Activated CD4-positive, alpha-beta T cell treated with anti-CD3 and anti-CD28 coated beads, Interleukin-2, amount 10 ng/mL, durations not matched to agents 24 days and 14 days (primary cell): ENCODE data around the gene EZH2. TPM values are rescaled to one million over a fixed set of nuclear protein-coding genes. Genes with fewer than 3 reads are reported as not detected.

Experiments
- DNase-seq: peaks from one replicate; pipeline ENCODE4 v3.0.0; 2022
- H3K27ac Mint-ChIP-seq: one replicate; pipeline ENCODE4 v1.8.0; 2022; ENCODE audit warnings: mild to moderate bottlenecking, mixed read lengths
- H3K27me3 Mint-ChIP-seq: one replicate; pipeline ENCODE4 v1.8.0; 2022; ENCODE audit warnings: mixed read lengths
- H3K36me3 Mint-ChIP-seq: one replicate; pipeline ENCODE4 v1.8.0; 2022; ENCODE audit warnings: low read depth, mild to moderate bottlenecking, mixed read lengths
- H3K4me1 Mint-ChIP-seq: one replicate; pipeline ENCODE4 v1.8.0; 2021; ENCODE audit warnings: mixed read lengths
- H3K4me3 Mint-ChIP-seq: one replicate; pipeline ENCODE4 v1.8.0; 2022; ENCODE audit warnings: mild to moderate bottlenecking, moderate library complexity, mixed read lengths
- H3K9me3 Mint-ChIP-seq: one replicate; pipeline ENCODE4 v1.8.0; 2021; ENCODE audit warnings: mixed read lengths
- intact Hi-C: fragments of 100-400 bp; cut with micrococcal nuclease; formaldehyde crosslinking; loops from one replicate; pipeline ENCODE4 v1.15.1; 2023
- total RNA-seq: library from RNA; stranded (reverse); gene quantifications from 2 replicates; pipeline ENCODE4 v1.2.3, GENCODE V29; 2022

EZH2 gene
- total RNA-seq, 1 donor from 2014 or later, result 126 TPM

DNA sequence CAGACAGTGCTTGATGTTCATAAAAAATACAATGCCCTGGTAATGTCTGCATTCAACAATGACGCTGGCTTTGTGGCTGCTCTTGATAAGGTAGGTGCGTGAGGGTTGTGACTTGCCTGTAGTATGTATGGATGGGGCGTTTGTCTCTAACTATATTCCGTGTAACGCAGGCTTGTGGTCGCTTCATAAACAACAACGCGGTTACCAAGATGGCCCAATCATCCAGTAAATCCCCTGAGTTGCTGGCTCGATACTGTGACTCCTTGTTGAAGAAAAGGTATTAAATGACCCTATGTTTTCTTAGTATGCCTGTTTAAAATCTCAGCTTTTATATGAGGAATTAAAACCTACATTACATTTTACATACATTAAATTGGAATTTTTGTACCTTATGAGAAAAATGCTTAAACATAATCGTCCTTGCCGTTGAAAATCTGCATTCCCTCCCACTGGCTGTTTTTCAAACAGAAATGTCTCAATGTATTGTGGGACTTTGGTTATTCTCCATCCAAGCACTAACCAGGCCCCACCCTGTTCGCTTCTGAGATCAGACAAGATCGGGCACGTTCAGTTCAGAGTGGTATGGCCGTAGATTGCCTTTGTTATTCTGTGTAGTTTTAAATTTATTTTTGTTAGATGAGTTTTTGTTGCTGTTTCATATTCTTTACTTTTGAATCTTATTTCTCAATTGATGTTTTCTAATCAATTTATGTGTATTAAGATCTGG is 100.1 kb downstream of the EZH2 start:
- no peak overlapping the region for H3K27ac Mint-ChIP-seq
- H3K4me3 Mint-ChIP-seq, result no peak overlapping the region
- no peaks in the 10 kb centered on the region for H3K4me1 Mint-ChIP-seq
- no peak for DNase-seq
- intact Hi-C loops, result no loop called here
- no peaks in the 10 kb centered on the region for H3K27me3 Mint-ChIP-seq
- H3K9me3 Mint-ChIP-seq, result no peaks in the 10 kb centered on the region
- peaks cover 53% of the 10 kb centered on the region for H3K36me3 Mint-ChIP-seq

DNA sequence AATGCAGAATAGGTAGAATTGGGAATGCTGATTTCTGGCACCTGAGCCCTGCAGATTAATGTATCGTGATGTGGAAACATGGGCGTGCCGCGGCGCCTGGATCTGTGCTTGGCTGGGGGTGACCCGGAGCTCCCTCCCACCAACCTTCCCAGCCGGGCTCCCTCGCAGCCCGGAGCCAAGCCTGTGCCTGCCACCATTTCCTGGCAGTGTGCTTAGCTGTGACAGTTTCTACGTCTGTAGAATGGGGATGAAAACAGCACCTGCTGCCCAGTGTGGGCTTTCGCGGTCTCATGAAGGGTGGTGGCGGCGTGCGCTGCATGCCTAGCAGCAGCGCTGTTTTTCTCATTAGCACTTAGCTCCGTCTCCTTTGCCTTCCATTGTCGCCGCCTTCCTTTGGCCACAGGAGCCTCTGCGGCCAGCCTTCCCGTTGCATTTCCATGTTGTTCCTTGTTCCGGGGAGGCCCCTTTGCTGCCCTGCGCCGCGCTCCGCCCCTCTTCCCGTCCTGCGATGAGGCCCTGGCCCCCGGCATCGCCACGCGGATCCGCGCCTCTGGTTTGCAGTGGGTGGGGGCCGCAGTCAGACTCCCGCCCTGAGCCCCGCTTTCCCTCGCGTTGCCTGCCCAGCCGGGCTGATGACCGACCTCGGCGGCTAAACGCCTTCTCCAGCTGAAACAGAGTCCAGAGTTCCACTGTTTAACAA is 101.2 kb downstream of the EZH2 start:
- intact Hi-C loops, result no loop called here
- no peak overlapping the region for H3K4me3 Mint-ChIP-seq
- DNase-seq, result no peak
- H3K27ac Mint-ChIP-seq, result no peak overlapping the region
- no peaks in the 10 kb centered on the region for H3K9me3 Mint-ChIP-seq
- peaks cover 51% of the 10 kb centered on the region for H3K36me3 Mint-ChIP-seq
- H3K27me3 Mint-ChIP-seq, result no peaks in the 10 kb centered on the region
- H3K4me1 Mint-ChIP-seq, result no peaks in the 10 kb centered on the region

DNA sequence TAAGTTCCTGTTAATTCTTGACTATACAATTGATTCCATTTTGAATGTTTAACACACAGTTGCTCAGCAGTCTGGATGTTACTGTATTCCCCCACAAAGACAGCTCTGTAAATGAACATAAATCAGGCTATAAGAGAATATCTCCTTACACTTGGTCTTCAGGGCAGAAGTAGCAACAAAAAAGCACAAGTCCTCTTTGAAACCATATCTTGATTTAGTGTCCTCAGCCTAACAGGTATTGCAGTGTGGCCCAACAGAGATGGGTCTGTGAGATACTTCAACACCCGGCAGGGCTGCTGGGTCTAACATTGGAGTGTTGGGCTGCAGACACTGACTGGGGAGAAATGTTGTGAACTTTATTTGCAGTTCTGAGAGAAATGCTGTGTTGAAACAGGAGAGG is 109.6 kb downstream of the EZH2 start:
- no peak overlapping the region for H3K4me3 Mint-ChIP-seq
- H3K9me3 Mint-ChIP-seq, result no peaks in the 10 kb centered on the region
- H3K36me3 Mint-ChIP-seq, result peaks cover 41% of the 10 kb centered on the region
- no peaks in the 10 kb centered on the region for H3K27me3 Mint-ChIP-seq
- intact Hi-C loops, result loop anchor here (10.0 kb wide), 1 partner anchor 200 kb away; no protein-coding TSS in a partner anchor
- no peak for DNase-seq
- H3K4me1 Mint-ChIP-seq, result peaks cover 19% of the 10 kb centered on the region
- peak overlapping the region; percentile 31 for H3K27ac Mint-ChIP-seq

DNA sequence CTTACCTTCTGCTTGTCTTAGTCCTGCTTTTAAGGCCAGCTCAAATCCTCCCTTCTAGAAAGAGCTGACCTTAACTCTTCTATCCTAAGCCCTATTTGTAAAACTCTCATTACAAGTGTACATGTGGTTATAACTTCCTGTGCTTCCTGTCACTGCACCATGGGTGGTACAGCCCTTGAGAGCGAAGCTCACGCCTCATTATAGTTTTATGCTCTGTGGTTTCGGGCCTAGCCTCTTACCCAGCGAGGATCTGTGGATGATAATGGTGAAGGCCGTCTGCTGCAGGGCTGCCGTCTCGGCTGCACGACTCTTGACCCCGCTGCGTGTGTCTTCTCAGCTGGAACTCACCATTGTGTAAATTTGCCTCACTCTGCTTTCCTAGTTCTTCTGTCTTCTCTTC is 110.8 kb downstream of the EZH2 start:
- H3K4me1 Mint-ChIP-seq, result peaks cover 19% of the 10 kb centered on the region
- DNase-seq, result peak; percentile 80
- H3K27me3 Mint-ChIP-seq, result no peaks in the 10 kb centered on the region
- intact Hi-C loops, result loop anchor here (10.0 kb wide), 1 partner anchor 199 kb away; no protein-coding TSS in a partner anchor
- H3K27ac Mint-ChIP-seq, result peak overlapping the region; percentile 61
- no peaks in the 10 kb centered on the region for H3K9me3 Mint-ChIP-seq
- peaks cover 43% of the 10 kb centered on the region for H3K36me3 Mint-ChIP-seq
- H3K4me3 Mint-ChIP-seq, result peak overlapping the region; percentile 16

DNA sequence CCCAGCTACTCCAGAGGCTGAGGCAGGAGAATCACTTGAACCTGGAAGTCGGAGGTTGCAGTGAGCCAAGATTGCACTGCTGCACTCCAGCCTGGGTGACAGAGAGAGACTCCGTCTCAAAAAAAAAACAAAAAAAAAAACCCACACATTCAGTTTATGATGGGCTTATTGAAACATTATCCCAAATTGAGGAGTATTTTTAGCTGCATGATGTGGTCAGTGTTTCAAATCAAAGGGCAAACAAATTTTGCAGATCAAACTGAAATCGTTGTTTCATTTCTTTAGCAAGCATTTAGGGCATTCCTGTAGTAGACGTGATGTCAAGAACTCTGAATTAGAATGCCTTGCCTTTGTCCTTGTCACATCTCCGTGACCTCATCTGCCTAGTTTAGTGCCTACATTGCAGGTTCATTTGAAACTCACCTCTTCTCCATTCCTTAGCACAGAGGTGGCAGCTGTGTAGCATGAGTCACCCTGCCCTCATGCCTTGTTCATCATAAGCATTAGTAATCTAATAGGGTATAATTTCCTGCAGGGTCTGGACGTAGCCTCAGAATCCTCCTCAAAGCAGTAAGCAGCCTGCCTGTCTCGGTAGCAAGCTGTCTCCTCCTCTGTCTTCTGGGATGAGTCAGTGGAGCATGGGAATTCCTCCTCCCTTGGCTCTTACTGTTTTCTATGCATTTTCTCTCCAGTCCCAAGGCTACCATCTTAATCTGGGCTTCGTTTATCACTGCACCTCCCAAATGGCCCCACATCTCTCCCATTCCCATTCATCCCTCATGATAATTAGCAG is 111.6 kb downstream of the EZH2 start:
- Mint-ChIP-seq H3K9me3 (no peaks in the 10 kb centered on the region), H3K4me1 (peaks cover 19% of the 10 kb centered on the region), H3K36me3 (peaks cover 44% of the 10 kb centered on the region), H3K27me3 (no peaks in the 10 kb centered on the region), H3K4me3 (peak overlapping the region; percentile 6), H3K27ac (peak overlapping the region; percentile 46)
- intact Hi-C loops, result loop anchor here (10.0 kb wide), 1 partner anchor 198 kb away; no protein-coding TSS in a partner anchor
- DNase-seq, result no peak

DNA sequence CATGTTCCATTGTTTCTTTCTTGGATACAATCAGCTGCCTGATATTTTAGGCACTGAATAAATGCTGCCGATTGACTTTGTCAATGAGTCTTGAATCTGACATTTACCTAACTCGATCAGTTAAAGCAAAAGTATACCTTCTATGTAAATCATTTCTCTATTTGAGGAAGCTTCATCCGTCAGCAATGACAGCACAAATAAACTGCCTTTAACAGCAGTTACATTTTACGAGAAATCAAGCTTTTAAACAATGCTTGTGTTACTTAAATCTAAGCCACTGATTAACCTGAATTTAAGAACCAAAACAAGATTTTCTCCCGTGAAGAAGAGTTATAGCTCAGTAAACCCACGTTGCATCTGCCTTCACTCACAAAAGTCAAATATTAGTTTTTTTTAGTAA is 114.1 kb downstream of the EZH2 start:
- DNase-seq, result no peak
- H3K4me1 Mint-ChIP-seq, result peaks cover 17% of the 10 kb centered on the region
- peaks cover 39% of the 10 kb centered on the region for H3K36me3 Mint-ChIP-seq
- H3K4me3 Mint-ChIP-seq, result no peak overlapping the region
- intact Hi-C loops, result loop anchor here (10.0 kb wide), 1 partner anchor 195 kb away; no protein-coding TSS in a partner anchor
- no peaks in the 10 kb centered on the region for H3K27me3 Mint-ChIP-seq
- H3K27ac Mint-ChIP-seq, result no peak overlapping the region
- no peaks in the 10 kb centered on the region for H3K9me3 Mint-ChIP-seq

DNA sequence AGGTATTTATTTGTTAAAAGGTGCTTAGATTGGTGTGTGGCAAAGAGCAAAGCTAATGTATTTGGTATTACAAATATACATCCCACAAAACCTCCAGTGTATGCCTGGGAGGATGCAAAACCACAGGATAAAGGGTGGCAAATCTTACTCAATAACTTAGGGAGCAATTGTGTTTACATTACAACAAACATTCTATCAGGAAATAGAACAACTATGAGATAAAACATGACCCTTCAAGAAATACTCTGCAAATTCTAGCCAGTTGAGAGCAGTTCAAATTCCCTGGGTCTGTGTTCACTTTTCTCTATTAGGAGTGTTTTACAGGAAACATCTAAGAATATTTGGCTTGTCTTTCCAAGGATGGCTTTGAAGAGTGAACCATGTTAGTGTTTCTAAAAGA is 120.5 kb downstream of the EZH2 start:
- Mint-ChIP-seq H3K27ac (no peak overlapping the region), H3K4me1 (no peaks in the 10 kb centered on the region), H3K36me3 (peaks cover 39% of the 10 kb centered on the region), H3K27me3 (no peaks in the 10 kb centered on the region), H3K4me3 (no peak overlapping the region), H3K9me3 (no peaks in the 10 kb centered on the region)
- intact Hi-C loops, result no loop called here
- no peak for DNase-seq

DNA sequence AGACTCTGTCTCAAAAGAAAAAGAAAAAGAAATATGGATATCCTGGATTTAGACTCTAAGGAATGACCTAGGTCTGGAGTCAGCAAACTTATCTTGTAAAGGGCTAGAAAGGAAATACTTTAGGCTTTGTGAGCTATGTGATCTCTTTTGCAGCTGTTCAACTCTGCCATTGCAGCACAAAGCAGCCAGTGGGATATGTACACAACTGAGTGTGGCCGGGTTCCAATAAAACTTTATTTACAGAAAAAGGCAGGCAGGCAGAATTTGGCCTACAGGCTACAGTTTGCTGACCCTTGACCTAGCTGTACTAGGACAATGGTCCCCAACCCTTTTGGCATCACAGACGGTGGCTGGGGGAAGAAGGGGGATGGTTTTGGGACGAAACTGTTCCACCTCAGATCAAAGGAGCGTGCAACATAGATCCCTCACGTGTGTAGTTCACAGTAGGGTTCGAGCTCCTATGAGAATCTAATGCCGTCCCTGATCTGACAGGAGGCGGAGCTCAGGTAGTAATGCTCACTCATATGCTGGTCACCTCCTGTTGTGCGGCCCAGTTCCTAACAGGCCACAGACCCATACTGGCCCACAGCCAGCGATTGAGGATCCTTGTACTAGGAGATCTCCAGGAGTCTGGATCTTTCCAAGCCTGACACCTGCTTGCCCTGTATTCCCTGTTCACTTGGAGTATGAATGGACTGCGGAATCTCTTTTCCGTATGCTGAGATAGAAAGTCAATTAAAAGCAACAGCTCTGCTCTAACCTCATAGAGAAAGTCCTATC is 122.4 kb downstream of the EZH2 start:
- H3K4me1 Mint-ChIP-seq, result no peaks in the 10 kb centered on the region
- no peaks in the 10 kb centered on the region for H3K27me3 Mint-ChIP-seq
- H3K4me3 Mint-ChIP-seq, result no peak overlapping the region
- intact Hi-C loops, result no loop called here
- H3K9me3 Mint-ChIP-seq, result no peaks in the 10 kb centered on the region
- peaks cover 41% of the 10 kb centered on the region for H3K36me3 Mint-ChIP-seq
- no peak for DNase-seq
- no peak overlapping the region for H3K27ac Mint-ChIP-seq

Other genes starting within 250 kb of the EZH2 start
- 82.2 and 82.4 TPM in 2 replicates for gene CUL1, start 185.4 kb downstream of the EZH2 start, total RNA-seq
- gene PDIA4, start 144.2 kb upstream of the EZH2 start, total RNA-seq, result 137 and 138 TPM in 2 replicates
- 10.2 and 10.3 TPM in 2 replicates for gene ZNF786, start 206.4 kb upstream of the EZH2 start, total RNA-seq
- 0.44 and 0.92 TPM in 2 replicates for gene ZNF425, start 242.0 kb upstream of the EZH2 start, total RNA-seq